ENCODE results near the gene TMEM63B. TPM values are rescaled to one million over a fixed set of nuclear protein-coding genes. Genes with fewer than 3 reads are reported as not detected.
"Not testable (repeated sequence)": the region's sequence is repeated elsewhere in the genome, so short reads cannot be mapped to it uniquely, and the experiment has no call there.

TMEM63B gene
- total RNA-seq, 2 experiments from 2014 or later: 10.9 to 15.2 TPM

DNA sequence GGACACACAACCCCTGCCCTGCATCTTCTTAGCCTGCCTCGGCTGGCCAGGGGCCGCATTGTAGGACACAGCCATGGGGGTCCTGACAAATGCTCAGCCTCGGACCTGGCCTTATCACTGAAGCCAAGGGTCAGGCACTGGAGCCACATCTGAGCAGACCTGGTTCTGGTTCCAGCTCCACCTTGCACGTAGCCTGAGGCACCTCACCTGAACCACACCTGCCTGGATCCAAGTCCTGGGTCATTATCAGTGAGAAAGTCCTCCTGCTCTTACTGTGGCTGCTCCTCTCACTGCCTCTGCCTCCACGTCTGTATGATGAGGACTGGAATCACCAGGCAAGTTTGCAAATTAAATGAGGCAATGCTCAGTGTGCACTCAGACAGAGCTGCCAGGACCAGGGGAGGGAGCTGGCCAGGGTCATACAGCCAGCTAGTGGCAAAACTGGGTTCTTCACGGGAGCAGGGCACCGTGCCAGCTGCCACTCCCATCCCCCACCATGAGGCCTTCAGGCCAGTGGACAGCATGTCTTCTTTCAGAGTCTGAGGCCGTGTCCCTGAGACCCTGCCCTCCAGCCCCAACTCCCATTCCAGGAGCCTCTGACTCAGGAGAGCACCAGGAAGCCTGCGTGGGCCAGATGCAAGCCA, 40.3 kb upstream of the TMEM63B start:
- ChIA-PET POLR2A (interaction anchor here (0.7 kb wide), 2 partner anchors 262 to 577 kb away, joined by 4 read pairs; no protein-coding TSS in a partner anchor), CTCF (interaction anchor here (0.5 to 0.6 kb wide), 2 partner anchors 373 to 396 kb away, joined by 3 read pairs; no protein-coding TSS in a partner anchor)
- intact Hi-C loops (cut with DNase I, micrococcal nuclease): no loop called here
- H3K36me3 Mint-ChIP-seq (ENCODE audit: low read depth): no peaks in the 10 kb centered on the region
- DNase-seq (no peak), ATAC-seq (no peak)
- H3K27ac Mint-ChIP-seq: no peak overlapping the region
- H3K9me3 Mint-ChIP-seq (ENCODE audit: low read depth): no peaks in the 10 kb centered on the region
- no peaks in the 10 kb centered on the region for H3K4me1 Mint-ChIP-seq
- no peaks in the 10 kb centered on the region for H3K27me3 Mint-ChIP-seq
- H3K4me3 Mint-ChIP-seq: no peak overlapping the region

DNA sequence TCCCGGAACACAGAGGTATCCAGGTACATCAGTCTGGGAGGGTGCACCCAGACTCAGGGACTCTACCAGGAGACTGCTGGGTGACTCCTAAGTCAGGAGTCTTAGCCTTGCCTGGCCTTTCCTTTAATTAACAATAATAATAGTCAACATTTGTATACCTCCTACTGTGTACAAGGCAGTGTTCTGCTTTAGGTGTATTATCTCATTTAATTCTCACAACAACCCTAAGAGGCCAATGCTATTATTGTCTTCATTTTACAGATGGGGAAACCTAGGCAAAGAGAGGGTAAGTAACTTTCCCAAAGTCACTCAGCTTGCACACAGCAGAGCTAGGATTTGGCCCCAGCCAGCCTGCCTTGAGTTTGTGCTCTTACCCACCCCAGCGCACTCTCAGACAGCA, 39.7 kb upstream of the TMEM63B start:
- DNase-seq: no peak
- H3K27me3 Mint-ChIP-seq: no peaks in the 10 kb centered on the region
- no peaks in the 10 kb centered on the region for H3K36me3 Mint-ChIP-seq (ENCODE audit: low read depth)
- H3K4me3 Mint-ChIP-seq: no peak overlapping the region
- intact Hi-C loops (cut with DNase I, micrococcal nuclease): no loop called here
- CTCF ChIA-PET: interaction anchor here (1.6 kb wide), 1 partner anchor 9 kb away, joined by 5 read pairs; no protein-coding TSS in a partner anchor
- no peaks in the 10 kb centered on the region for H3K9me3 Mint-ChIP-seq (ENCODE audit: low read depth)
- POLR2A ChIA-PET: no interaction called here
- H3K27ac Mint-ChIP-seq: no peak overlapping the region
- no peak for ATAC-seq
- H3K4me1 Mint-ChIP-seq: no peaks in the 10 kb centered on the region

DNA sequence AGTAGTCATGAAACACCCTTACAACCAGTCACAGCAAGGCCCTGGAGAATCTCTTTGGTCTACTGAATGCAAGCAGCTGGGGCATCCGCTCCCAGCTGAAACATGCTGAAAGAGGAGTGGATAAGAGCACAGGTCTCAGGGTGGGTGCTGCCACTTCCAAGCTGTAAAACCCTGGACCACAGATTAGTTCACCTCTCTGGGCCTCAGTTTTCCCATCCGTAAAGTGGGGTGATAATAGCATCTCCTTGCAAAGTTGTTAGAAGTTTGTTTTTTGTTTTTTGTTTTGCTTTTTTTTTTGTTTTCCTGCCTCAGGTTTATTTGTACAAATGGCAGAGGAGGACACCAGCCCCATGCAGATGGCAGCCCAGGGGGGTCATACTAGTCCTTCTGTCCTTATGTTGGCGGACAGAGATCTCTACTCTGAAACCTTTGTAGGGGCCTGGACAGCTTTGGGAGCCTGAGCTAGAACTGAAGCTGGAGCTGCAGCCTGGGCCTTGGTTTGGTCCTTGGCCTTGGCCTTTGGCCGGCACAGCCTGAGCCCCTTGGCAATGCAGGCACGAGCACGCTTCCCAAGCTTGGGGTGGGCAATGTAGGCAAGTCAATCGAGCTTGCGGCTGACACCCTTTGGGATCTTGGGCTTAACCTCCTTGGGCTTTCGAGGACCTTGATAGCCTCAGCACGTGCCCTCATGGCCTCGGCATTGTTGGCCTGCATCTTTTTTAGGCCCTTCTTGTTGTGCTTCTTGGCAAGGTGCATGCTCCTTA, 38.3 kb upstream of the TMEM63B start:
- H3K9me3 Mint-ChIP-seq (ENCODE audit: low read depth): no peaks in the 10 kb centered on the region
- CTCF ChIA-PET: interaction anchor here (0.9 to 1.7 kb wide), 3 partner anchors 8 to 12 kb away, joined by 3 to 5 read pairs (median 4); no protein-coding TSS in a partner anchor
- no peak for ATAC-seq
- DNase-seq: no peak
- intact Hi-C loops (cut with DNase I, micrococcal nuclease): no loop called here
- no peaks in the 10 kb centered on the region for H3K27me3 Mint-ChIP-seq
- H3K27ac Mint-ChIP-seq: no peak overlapping the region
- no peaks in the 10 kb centered on the region for H3K36me3 Mint-ChIP-seq (ENCODE audit: low read depth)
- no peak overlapping the region for H3K4me3 Mint-ChIP-seq
- POLR2A ChIA-PET: no interaction called here
- H3K4me1 Mint-ChIP-seq: no peaks in the 10 kb centered on the region

DNA sequence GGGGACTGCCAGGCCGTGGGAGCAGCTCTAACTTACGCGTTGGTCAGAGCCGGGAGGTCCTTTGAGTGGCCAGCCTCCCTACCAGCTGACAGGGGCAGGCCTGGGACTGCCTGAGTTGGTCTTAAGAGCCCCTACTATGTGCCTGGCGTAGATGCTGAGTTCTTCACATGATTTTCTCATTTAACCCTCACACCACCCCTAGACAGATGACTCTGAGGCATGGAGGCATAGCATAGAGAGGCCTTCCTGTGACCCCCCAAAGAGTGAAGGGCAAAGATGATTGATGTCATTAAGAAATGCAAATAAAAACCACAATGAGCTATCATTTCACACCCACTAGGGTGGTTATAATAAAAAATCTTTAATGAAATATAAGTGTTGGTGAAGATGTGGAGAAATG, 36.9 kb upstream of the TMEM63B start:
- H3K36me3 Mint-ChIP-seq (ENCODE audit: low read depth): no peaks in the 10 kb centered on the region
- POLR2A ChIA-PET: no interaction called here
- ATAC-seq: no peak

DNA sequence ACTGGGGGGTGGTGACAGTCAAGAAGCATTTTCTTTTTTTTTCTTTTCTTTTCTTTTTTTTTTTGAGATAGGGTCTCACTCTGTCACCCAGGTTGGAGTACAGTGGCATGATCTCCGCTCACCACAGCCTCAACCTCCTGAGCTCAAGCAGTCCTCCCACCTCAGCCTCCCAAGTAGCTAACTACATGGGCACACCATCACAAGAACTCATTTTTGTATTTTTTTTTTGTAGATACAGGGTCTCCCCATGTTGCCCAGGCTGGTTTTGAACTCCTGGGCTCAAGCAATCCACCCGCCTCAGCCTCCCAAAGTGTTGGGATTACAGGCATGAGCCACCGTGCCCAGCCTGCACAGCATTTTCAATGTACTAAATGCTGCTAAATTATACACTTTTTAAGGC, 36.0 kb upstream of the TMEM63B start:
- POLR2A ChIA-PET; H3K27ac Mint-ChIP-seq; H3K4me3 Mint-ChIP-seq; H3K27me3 Mint-ChIP-seq; DNase-seq; H3K36me3 Mint-ChIP-seq (ENCODE audit: low read depth); ATAC-seq; H3K4me1 Mint-ChIP-seq; H3K9me3 Mint-ChIP-seq (ENCODE audit: low read depth); intact Hi-C loops (cut with DNase I, micrococcal nuclease): not testable (repeated sequence)
- CTCF ChIA-PET: interaction anchor here (2.0 kb wide), 1 partner anchor 12 kb away, joined by 6 read pairs; no protein-coding TSS in a partner anchor

More for the DNA sequence above, 36.9 kb upstream of the TMEM63B start:
- no peak overlapping the region for H3K4me3 Mint-ChIP-seq
- no peak overlapping the region for H3K27ac Mint-ChIP-seq
- no peak for DNase-seq
- CTCF ChIA-PET: interaction anchor here (0.9 to 1.7 kb wide), 3 partner anchors 11 to 12 kb away, joined by 3 to 5 read pairs (median 4); no protein-coding TSS in a partner anchor
- no peaks in the 10 kb centered on the region for H3K27me3 Mint-ChIP-seq
- H3K4me1 Mint-ChIP-seq: no peaks in the 10 kb centered on the region
- no peaks in the 10 kb centered on the region for H3K9me3 Mint-ChIP-seq (ENCODE audit: low read depth)
- intact Hi-C loops (cut with DNase I, micrococcal nuclease): no loop called here

DNA sequence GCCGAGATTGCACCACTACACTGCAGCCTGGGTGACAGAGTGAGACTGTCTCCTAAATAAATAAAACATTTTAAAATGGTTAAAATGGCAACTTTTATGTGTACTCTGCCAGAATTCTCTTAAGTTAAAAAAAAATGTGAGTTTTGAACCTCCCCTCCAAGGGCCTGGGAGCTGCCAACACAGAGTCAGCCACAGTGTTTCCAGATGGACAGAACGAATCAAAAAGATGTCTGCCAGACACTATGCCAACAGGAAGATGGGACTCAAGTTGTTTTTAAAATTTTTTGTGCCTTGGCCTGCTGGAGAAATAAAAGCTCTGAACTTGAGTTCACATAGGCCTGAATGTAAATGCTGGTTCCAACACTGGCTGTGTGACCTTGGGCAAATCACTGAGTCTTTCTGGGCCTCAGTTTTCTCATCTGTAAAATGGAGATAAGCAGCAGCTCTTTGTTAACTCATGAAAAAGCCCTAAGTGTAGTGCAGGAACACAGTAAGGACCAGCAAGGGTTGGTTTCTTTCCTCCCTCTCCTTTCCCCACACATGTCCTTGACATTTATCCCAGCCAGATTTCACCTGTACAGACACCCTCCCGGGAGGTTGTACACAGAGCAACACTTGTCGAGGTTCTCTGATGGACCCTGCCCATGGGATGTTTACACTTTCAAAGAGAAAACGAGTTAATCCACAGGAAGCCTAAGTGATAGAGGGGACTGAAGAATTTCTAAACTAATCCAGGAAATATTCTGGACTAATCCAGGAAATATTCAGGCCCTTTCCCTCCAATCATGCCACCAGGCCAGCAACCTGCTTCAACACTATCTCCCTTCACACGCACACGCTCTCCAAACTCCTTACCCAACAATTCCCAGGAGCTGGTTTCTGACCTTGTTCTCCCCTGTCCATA, 35.1 kb upstream of the TMEM63B start:
- DNase-seq (no peak), ATAC-seq (no peak)
- ChIA-PET POLR2A (no interaction called here), CTCF (interaction anchor here (0.5 to 2.0 kb wide), 6 partner anchors 13 to 424 kb away, joined by 3 to 6 read pairs (median 3); no protein-coding TSS in a partner anchor)
- Mint-ChIP-seq H3K27ac (no peak overlapping the region), H3K27me3 (no peaks in the 10 kb centered on the region), H3K4me1 (no peaks in the 10 kb centered on the region), H3K9me3 (ENCODE audit: low read depth) (no peaks in the 10 kb centered on the region), H3K4me3 (no peak overlapping the region), H3K36me3 (ENCODE audit: low read depth) (no peaks in the 10 kb centered on the region)
- intact Hi-C loops (cut with DNase I, micrococcal nuclease): no loop called here

DNA sequence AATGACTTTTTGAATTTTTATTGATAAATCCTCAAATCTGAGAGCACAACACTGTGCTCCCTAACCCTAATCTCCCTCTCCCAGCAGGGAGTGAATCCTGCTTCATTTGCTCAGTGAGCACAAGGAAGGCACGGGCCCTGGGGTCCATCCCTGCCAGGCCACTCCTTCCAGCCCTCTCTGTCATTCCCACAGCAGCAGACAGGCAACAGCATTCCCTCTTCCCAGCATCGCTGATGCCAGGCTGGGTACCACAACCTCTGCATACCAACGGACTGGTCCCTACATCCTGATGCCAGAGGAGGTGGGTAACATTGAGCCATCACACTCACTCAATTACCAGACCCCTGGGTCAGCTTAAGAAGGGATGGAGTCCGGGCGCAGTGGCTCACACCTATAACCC, 34.3 kb upstream of the TMEM63B start:
- intact Hi-C loops (cut with DNase I, micrococcal nuclease): no loop called here
- POLR2A ChIA-PET: no interaction called here

DNA sequence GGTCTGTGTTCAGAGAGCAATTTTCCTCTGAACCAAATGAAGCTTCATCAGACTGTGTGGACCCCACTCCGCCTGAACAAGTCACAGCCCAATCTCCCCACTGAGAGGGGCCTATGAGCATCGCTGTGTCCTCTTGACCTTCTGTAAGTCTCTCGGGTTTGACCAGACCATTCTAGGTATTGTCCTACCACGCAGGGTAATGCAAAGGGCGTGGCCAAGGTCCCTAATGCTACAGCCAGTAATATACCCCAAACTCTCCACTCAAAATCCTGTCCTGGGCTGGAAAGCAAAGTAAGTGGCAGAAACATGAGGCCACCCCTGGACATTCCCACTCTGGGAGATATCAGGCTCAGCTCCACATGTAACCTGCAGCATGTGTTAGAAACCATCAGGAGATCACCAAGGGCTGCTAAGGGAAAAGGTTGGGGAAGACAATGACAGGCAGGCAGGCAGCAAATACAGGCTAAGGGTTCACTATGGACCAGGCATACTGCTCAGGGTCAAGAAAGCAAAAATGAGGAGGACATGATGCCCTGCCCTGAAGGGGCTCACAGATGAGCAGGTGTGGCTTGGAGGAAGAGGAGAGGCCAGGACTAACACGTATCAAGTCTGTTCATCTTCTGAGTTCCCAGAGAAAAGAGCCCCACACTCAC, 33.5 kb upstream of the TMEM63B start:
- Mint-ChIP-seq H3K9me3 (ENCODE audit: low read depth) (no peaks in the 10 kb centered on the region), H3K4me3 (no peak overlapping the region), H3K36me3 (ENCODE audit: low read depth) (no peaks in the 10 kb centered on the region), H3K27ac (no peak overlapping the region), H3K4me1 (no peaks in the 10 kb centered on the region), H3K27me3 (no peaks in the 10 kb centered on the region)
- CTCF ChIA-PET: interaction anchor here (1.4 to 5.3 kb wide), 2 partner anchors 31 to 56 kb away, joined by 5 to 50 read pairs; no protein-coding TSS in a partner anchor
- ATAC-seq (no peak), DNase-seq (no peak)
- POLR2A ChIA-PET: no interaction called here
- intact Hi-C loops (cut with DNase I, micrococcal nuclease): no loop called here

More for the DNA sequence above, 34.3 kb upstream of the TMEM63B start:
- CTCF ChIA-PET: interaction anchor here (1.1 to 2.0 kb wide), 3 partner anchors 14 to 233 kb away, joined by 4 to 6 read pairs (median 5); no protein-coding TSS in a partner anchor
- ATAC-seq: no peak
- H3K27ac Mint-ChIP-seq: no peak overlapping the region
- no peak for DNase-seq
- no peaks in the 10 kb centered on the region for H3K4me1 Mint-ChIP-seq
- no peaks in the 10 kb centered on the region for H3K27me3 Mint-ChIP-seq
- H3K36me3 Mint-ChIP-seq (ENCODE audit: low read depth): no peaks in the 10 kb centered on the region
- no peak overlapping the region for H3K4me3 Mint-ChIP-seq
- H3K9me3 Mint-ChIP-seq (ENCODE audit: low read depth): no peaks in the 10 kb centered on the region

DNA sequence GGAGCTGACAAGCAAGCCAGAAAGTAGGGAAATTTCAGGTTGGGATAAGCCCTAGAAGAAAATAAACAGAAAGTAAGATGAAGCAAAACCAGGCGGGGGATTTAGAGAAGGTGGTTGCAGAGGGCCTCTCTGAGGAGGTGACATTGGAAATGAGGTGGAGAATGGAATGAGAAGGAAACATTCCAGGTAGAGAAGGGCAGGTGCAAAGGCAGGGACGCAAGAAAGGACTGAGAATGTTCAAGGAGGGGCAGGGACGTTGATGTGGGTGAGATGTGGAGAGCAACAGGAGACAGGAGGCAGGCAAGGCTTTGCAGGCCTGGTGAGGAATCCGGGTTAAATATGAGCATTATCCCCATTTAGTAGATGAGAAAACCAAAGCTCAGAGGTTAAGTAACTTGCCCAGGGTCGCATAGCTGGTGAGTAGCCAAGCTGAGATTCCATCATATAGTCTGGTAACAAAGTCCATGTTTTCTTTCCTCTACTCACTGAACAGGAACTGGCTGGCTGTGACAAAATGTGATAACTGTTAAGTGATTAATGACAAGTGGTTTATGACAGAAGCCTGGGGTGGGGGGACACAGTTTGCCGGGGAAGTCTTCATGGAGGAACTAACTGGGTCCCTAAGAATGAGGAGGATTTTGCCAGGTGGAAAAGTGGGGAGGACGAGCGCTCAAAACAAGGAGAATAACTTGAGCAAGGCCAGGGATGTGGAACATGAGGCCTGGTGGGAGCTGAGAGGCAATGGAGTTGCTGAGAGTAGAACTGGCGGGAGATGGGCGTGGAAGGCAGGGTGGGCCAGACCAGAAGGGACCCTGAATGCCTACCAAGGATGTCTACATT, 32.7 kb upstream of the TMEM63B start:
- Mint-ChIP-seq H3K4me3 (no peak overlapping the region), H3K9me3 (ENCODE audit: low read depth) (no peaks in the 10 kb centered on the region), H3K36me3 (ENCODE audit: low read depth) (no peaks in the 10 kb centered on the region), H3K27ac (no peak overlapping the region), H3K27me3 (no peaks in the 10 kb centered on the region), H3K4me1 (no peaks in the 10 kb centered on the region)
- no peak for DNase-seq
- ATAC-seq: no peak
- intact Hi-C loops (cut with DNase I, micrococcal nuclease): loop anchor here in 1 of 2 experiments (5.0 kb wide), 1 partner anchor 143 kb away; no protein-coding TSS in a partner anchor
- ChIA-PET POLR2A (no interaction called here), CTCF (interaction anchor here (1.2 to 5.3 kb wide), 3 partner anchors 30 to 55 kb away, joined by 5 to 50 read pairs (median 5); no protein-coding TSS in a partner anchor)

DNA sequence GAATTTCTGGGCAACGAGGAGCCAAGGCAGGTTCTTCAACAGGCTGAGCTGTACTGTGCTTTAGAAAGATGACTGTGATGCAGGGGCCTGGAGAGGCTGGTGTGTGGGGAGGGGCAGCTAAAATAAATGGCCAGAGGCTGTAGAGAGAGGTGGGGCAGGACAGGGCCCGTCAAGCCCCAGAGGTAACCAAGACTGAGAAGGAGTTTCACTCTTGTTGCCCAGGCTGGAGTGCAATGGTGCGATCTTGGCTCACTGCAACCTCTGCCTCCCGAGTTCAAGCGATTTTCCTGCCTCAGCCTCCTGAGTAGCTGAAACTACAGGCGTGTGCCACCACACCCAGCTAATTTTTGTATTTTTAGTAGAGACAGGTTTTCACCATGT, 32.1 kb upstream of the TMEM63B start:
- POLR2A ChIA-PET; DNase-seq; ATAC-seq; H3K27ac Mint-ChIP-seq; H3K4me1 Mint-ChIP-seq; H3K27me3 Mint-ChIP-seq; H3K36me3 Mint-ChIP-seq (ENCODE audit: low read depth); H3K9me3 Mint-ChIP-seq (ENCODE audit: low read depth); H3K4me3 Mint-ChIP-seq: not testable (repeated sequence)
- intact Hi-C loops (cut with DNase I, micrococcal nuclease): loop anchor here in 1 of 2 experiments (5.0 kb wide), 1 partner anchor 142 kb away; no protein-coding TSS in a partner anchor
- CTCF ChIA-PET: interaction anchor here (1.0 to 5.3 kb wide), 3 partner anchors 21 to 54 kb away, joined by 3 to 50 read pairs (median 5); no protein-coding TSS in a partner anchor
